ENCODE data around the gene IGF1R.

Gene IGF1R

DNA sequence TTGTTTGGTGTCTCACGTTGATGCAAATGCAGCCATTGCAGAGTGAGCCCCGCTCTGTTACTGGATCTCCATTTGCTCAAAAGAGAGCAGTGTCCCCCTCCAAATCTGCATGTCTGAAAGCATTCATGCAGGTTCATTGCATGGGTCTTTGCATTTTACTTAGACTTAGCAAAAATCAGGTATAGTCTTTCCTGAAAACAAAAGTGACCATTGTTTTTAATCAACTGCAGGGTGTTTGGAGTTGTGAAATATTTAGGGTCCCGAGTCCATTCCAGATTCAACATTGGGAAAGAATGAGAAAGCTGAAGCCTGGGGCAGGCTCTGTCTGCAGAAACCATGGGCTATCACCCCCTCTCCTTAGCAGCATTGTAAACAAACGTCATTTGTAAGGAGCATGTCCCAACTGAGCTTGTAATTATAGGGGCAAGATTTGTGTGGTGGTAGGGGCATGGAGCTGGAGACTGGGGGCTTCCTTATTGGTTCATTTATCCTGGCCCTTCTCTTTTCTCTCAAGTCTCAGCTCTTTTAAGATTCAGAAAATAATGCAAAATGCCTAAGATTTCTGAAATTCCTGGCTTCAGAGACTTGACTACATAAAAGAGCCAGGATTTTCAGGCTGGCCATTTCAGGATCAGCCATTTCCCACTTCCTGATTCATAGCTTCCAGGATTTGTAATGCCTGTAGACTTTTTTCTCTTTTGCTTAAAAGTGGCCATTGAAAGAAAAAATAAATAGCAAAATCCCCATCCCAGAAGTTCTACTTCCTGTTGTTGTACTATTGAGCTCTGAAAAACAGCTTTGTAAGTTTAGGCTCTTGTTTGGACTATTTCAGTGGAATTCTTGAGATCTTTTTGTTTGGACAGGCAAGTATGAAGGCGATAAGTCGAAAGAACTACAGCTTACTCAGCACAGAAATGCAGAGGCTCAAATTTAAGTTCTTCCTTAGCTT, 23.0 kb downstream of the IGF1R start:
- DNase-seq (ENCODE audit: low read depth in 3 of 3, low spot score in 1 of 3), result no peak

DNA sequence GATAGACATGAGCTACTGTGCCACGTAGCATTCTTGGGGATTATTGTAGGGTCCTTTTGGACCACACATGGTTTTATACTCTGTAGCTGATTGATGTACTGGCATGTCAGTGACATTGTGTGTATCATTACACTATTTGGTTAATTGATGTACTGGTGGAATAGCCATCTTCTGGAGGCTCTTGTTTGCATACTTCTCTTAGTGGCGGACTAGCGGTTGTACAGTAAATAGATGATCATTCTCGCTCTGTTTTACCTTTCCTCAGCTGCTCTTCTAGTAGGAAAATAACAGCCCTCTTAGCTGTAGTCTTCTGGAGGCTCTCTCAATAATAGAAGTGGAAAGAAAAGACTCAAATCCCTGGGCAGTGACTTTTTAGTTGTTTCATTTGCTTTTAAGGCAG, 24.8 kb downstream of the IGF1R start:
- no peak for DNase-seq (ENCODE audit: low read depth in 3 of 3, low spot score in 1 of 3)

DNA sequence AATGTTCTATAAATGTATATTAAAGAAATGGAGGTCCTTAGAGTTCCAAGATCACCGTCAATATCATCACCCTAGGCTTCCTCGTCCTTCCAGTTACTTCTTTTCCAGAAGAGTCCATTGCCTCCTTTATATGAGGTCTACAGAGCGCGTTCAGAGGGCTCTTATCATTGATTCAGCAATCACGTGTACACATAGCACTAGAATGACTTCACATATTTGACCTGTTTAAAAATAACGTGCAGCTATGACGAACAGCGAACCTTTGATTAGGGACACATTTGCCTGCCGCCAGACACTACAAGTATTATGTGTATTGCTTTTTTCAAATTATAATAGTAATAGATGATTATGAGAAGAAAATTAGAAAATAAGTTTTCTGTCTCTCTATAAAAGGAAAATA, 26.0 kb downstream of the IGF1R start:
- DNase-seq (ENCODE audit: low read depth in 3 of 3, low spot score in 1 of 3), result no peak

DNA sequence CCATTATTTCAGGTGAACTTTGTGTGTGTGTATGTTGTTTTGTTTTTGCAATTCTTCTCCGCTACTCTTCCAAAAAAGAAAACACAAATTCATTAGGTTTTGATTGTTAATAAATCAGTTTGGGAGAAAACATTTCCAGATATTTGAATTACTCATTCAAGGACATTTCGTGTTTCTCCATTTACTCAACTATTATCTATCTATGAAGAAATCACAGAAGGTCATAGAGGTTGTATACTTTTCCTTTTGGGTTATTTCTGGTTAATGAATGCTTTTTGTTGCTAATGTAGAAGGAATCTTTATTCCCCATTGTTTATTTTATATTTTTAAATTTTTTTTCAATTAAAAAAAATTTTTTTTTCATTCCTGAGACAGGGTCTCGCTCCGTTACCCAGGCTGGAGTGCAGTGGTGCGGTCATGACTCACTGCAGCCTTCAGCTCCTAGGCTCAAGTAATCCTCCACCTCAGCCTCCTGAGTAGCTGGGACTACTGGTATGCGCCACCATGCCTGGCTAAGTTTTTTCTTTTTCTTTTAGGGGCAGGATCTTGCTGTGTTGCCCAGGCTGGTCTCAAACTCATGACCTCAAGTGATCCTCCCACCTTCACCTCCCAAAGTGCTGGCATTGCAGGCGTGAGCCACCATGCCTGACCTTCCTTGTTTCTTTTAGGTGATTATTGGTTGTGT, 28.4 kb downstream of the IGF1R start:
- no peak for DNase-seq (ENCODE audit: low read depth in 3 of 3, low spot score in 1 of 3)

DNA sequence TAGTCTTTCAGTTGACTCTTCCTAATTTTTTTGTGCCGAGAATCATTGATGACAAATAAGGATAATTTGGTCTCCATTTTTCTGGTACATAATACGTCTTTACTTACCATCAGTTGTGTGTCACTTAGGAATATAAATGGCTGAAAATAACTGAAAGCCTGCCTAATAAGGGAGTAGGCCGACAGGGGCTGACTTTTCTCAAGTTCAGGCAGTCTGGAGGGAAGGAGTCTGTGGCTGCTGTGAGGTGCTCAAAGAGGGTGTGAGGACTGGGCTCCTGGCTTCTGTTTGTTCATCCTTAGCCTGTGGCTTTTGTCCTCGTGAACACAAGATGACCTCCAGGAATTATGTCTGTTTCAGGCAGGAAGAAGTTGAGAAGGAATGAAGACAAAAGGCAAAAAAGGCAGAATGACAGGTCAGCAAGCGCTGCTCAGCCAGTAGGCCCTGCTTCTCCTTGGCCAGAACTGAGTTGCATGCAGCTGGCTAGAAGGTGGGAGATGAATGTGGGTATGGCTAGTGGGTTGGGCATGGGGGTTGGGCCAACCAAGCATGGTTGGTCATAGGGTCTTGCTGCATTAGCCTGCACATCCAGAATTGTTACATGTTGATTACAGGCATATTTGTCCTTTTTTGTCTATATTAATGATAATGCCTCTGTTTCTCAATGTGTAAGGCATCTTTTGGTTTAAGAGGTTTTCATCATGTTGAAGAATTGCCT, 29.2 kb downstream of the IGF1R start:
- no peak for DNase-seq (ENCODE audit: low read depth in 3 of 3, low spot score in 1 of 3)

DNA sequence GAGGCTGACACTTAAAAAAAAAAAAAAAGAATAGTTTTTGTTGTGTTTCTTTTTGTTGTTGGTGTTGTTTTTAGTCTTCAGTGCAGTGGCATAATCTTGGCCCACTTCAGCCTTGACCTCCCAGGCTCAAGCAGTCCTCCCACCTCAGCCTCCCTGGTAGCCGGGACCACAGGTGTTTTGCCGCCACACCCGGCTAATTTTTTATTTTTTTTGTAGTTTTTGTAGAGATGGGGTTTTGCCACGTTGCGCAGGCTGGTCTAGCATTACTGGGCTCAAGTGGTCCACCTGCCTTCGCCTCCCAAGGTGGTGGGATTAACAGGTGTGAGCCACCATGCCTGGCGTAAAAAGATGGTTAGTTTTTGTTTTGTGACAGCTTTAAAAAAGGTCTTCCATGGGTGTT, 30.1 kb downstream of the IGF1R start:
- no peak for DNase-seq (ENCODE audit: low read depth in 3 of 3, low spot score in 1 of 3)

DNA sequence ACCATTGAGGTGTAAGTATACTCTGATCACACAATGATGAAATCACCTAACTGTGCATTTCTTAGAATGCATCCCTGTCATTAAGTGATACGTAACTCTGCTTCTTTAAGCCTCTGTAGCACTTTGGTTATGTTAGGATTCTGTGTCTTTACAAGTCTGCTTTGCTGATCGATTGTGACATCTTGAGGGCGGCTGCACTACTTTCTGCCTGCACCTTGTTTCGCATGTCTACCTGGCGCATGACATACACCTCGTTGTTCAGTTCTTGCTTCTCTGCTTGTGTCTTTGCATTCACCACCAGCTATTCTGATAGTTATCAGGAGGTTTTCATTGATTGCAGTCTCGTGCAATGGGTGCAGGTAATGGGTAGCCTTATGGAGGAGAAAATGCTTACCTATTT, 32.7 kb downstream of the IGF1R start:
- no peak for DNase-seq (ENCODE audit: low read depth in 3 of 3, low spot score in 1 of 3)

DNA sequence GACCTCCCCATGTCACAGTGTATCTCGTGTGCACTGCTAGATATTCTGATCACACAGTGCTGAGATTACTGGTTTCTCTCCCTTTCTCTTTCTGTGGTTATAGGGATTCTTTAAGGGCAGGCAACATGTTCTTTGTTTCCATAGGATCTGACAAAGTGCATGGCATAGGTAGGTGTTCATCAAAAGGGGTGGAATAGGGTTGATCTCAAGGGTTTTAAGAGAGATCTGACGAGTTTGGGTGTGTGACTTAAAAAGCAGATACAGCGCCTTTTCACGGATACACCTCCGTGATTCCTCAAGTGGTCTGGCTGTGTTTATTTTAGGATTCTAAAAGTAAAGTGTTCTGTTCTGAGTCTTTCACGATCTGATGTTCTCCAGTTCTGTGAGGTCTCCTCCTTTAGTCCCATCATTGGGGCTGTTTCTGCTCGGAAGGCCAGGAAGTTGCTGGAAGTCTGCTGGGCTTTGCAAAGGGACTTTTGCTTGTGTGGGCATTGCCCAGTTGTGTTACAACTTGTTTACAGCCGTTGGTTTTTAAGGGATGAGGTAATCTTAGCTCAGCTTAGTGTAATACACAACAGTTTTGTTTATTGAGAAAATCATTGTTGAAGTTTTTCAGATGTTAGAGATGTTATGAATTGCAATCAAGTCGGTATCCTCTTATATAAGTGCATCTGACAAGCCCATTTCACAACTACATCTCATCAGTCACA, 34.8 kb downstream of the IGF1R start:
- no peak for DNase-seq (ENCODE audit: low read depth in 3 of 3, low spot score in 1 of 3)

DNA sequence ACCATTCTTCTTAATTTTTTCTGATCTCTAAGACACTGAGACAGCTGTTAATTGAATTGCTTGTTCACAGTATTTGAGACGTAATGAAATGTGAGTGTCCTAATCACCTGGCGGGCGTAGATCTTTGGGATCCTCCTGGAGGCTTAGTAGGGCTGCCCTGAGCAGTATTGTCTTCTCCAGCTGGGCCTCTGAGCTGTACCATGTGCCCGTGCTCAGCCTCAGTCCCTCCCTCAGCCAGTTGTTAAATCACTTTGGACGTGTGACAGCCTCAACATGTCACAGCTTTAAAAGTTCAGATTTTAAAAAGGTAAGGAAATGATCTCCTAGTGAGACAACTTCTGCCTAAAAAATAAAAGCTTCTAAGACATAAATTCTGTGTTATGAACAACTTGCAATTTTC, 35.5 kb downstream of the IGF1R start:
- no peak for DNase-seq (ENCODE audit: low read depth in 3 of 3, low spot score in 1 of 3)

DNA sequence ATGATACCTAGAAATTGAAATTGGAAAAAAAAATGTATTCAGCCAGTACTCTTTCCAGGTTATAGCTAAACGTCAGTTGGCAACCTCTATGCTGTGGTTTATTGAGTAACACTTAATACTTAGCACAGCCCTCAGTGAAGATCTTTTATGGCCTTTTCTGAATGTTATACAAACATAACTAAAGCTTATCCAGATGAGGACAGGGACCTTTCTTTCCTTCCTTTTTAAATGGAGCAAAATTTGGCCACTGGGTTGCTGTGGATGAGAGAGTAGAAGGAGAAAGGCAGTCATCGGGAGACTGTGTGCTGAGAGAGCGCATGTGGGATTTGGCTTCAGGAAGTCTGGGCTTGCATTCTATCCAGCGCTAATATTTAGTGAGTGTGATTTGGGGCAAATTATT, 36.1 kb downstream of the IGF1R start:
- no peak for DNase-seq (ENCODE audit: low read depth in 3 of 3, low spot score in 1 of 3)

DNA sequence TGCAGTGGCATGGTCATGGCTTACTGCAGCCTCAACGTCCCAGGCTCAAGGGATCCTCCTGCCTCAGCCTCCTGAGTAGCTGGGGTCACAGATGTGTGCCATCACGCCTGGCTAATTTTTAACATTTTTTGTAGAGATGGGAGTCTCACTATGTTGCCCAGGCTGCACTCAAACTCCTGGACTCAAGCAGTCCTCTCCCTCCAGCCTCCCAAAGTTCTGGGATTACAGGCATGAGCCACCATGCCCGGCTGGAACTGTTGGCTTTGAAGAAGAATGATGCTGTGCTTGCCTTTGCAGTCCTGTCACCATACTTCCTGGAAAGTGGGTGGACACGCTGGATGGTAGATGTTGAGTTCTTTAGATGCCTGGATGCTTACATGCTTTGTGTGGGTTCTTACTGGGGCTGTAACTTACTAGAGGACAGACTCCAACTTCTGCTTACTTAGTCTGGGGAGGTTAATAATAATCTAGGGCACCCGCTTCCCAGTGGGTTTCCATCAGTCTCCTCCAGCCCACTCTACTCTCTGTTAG, 36.7 kb downstream of the IGF1R start:
- DNase-seq (ENCODE audit: low read depth in 3 of 3, low spot score in 1 of 3), result no peak

DNA sequence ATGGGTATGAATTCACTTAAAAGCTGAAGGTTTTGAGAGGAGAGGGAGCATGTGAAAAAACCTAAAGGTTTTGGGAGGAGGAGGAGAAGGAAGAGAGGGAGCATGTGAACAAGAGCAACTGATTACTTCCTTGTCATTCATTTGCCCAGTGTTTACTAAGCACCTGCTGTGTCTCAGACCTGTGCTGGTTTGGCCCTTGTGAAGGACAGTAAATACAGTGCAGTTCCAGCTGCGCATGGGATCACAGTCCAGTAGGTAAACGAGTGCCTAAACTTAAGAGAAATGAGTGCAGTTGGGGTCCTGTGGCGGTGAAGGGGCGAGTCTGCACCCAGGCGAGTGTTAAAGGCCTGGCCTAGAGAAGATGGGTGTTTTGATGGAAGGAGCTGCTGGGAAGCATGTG, 38.6 kb downstream of the IGF1R start:
- DNase-seq (ENCODE audit: low read depth in 3 of 3, low spot score in 1 of 3), result no peak

DNA sequence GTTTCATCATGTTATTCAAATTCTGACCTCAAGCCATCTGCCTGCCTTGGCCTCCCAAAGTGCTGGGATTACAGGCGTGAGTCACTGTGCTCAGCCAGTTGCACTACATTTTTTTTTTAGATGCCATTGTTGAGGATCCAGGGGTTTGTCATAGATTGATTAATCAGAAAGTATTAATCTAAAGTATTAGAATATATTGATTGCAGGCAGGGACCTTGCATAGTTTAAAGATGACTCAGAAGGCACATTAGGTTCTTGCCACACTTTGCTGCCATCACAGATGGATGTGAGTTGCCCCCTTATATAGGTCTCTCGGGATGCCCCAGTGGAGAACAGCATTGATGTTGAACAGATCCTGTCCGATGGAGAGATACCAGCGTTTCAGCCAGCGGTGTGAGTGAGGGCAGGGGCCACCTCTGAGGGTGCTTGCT, 41.1 kb downstream of the IGF1R start:
- no peak for DNase-seq (ENCODE audit: low read depth in 3 of 3, low spot score in 1 of 3)

DNA sequence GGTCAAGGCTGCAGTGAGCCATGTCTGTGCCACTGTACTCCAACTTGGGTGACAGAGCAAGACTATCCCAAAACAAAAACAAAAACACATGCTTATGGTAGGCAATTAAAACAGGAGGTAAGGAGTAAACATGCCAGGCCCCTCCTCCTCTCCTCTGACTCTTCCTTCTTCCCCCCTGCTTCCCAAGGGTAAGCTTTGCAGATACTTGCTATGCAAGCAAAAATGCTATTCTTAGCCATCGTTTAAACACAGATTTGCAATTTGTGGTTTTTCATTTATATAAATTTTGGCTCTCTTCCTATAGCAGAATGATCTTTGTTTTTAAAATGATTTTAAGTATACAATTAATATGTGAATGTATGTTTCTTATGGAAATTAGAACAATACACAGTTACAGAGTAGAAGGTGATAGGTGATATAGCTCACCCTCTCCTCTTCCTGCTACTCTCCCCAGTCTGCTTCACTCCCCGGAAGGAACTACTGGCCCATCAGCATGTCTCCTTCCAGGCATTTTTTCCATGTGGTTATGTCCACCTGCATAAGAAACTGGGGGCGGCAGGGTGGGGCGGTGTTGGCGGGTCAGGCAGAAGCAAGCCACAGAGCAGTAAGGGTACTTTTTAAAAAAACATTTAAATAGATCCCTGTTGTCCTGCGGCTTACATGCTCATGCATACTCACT, 42.1 kb downstream of the IGF1R start:
- no peak for DNase-seq (ENCODE audit: low read depth in 3 of 3, low spot score in 1 of 3)

DNA sequence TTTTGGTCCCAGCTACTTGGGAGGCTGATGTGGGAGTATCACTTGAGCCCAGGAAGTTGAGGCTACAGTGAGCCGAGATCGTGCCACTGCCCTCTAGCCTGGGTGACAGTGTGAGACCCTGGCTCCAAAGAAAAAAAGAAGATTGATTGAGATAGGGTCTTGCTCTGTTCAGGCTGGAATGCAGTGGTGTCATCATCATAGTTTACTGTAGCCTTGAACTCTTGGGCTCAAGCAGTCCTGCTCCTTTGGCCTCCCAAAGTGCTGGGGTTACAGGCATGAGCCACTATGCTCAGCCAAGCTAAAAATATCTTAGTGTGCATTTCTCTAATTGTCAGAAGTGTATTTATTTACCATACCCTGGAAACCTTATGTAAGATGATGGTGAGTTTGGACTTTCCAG, 43.9 kb downstream of the IGF1R start:
- no peak for DNase-seq (ENCODE audit: low read depth in 3 of 3, low spot score in 1 of 3)

DNA sequence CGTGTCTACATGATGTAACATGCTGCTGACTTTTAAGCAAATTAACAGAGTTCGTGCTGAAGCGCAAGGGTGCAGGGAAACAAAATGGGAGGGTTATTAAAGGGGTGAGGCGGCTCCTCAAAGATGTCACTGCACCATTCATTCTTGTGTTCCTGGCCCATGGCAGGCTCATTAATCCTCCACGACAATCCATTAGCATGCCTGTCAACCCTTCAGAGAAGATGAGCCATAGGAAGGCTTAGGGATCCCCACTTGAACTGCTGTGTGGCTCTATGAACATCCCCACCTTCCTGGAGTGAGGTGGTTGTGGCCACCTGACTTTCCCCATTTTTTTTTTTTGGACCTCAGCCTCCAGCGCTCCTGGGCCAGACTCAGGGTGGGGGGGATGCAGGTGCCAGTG, 45.8 kb downstream of the IGF1R start:
- no peak for DNase-seq (ENCODE audit: low read depth in 3 of 3, low spot score in 1 of 3)

DNA sequence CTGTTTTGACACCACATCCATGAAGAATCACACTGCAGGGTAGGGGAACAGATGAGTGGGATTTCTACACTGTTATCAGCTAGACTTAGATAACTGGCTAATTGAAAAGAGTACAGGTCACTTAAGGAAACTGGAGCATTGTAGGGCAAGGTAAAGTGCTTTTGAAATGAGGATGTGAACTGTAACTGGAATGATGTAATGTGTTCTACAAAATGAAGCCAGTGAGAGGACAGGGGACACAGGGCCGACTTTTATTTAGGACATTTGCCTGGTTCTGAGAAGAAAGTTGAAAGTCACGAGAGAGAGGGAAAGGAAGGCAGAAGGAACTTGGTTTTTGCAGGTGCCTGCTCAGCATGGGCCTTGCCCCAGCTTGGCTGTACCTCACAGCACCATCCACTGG, 50.5 kb downstream of the IGF1R start:
- no peak for DNase-seq (ENCODE audit: low read depth in 3 of 3, low spot score in 1 of 3)

DNA sequence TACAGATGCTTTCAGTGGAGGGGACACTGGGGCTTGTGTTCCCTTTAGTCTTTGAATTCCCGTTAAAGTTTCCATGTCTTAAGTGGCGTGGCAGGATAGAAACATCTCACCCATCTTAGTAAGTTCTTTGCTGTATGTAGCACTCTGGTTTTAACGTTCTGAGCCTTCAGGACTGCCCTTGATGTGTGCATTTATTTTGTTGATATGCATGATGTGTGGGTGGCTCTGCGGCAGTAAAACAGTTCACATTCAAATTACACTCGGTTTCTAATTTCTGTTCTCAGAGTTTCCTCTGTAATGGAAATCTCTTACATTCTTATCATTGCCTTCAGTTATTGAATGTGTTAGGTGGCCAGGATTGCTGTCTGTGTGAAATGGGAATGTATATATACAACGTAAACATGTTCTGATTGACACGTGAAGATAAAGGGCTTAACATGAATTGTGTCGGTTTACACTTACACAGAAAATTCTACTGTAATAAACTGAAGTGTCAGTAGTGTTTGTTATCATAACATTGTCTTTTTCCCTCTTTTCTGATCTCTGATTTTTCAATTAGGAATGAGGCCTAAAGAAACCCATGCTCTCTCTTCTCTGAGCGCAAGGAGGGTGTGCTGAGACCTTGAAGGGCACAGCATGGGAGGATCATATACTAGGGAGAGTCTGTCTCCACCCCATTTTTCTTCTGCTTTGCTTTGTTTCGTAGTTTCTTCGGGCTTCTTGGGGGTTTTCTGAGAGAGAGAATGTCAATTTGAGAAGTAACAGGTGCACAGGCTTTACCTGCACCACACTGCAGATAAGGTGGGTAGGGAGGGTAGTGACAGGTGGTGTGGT, 51.5 kb downstream of the IGF1R start:
- DNase-seq (ENCODE audit: low read depth in 3 of 3, low spot score in 1 of 3), result no peak

DNA sequence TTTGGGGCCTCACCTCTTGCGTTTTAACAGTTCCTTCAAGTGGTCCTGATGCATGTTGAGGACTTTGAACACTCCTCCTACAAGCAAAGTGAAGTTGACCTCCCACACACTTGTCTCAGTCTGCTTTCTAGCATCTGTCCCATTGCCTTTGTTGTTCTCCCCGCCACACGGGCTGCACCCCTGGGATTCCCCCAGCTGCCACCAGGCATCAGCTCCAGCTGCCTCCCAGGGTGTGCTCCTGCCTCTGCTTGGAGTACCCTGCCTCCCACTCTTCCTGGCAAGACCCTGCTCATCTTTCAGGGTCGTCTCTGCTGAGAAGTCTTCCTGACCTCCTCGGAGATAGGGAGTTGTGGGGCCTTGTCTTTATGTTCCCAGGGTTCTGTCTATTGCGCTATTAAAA, 52.2 kb downstream of the IGF1R start:
- no peak for DNase-seq (ENCODE audit: low read depth in 3 of 3, low spot score in 1 of 3)

Data from stimulated activated CD4-positive, alpha-beta T cell treated with anti-CD3 and anti-CD28 coated beads, TNF-alpha, amount 100 ng/mL, for 1 hour (primary cell).